HG03064 (cell line): ENCODE results near the gene ACCS.
A peak's percentile ranks its signal among the peaks of the same experiment; 100 is the strongest.

Experiments
- ATAC-seq: cut with Tn5 transposase; IDR thresholded peaks from one replicate; pipeline ENCODE4 v1.9.1; 2021; ENCODE audit warnings: low read depth; ENCODE audit not compliant: unreplicated experiment

ACCS gene

DNA sequence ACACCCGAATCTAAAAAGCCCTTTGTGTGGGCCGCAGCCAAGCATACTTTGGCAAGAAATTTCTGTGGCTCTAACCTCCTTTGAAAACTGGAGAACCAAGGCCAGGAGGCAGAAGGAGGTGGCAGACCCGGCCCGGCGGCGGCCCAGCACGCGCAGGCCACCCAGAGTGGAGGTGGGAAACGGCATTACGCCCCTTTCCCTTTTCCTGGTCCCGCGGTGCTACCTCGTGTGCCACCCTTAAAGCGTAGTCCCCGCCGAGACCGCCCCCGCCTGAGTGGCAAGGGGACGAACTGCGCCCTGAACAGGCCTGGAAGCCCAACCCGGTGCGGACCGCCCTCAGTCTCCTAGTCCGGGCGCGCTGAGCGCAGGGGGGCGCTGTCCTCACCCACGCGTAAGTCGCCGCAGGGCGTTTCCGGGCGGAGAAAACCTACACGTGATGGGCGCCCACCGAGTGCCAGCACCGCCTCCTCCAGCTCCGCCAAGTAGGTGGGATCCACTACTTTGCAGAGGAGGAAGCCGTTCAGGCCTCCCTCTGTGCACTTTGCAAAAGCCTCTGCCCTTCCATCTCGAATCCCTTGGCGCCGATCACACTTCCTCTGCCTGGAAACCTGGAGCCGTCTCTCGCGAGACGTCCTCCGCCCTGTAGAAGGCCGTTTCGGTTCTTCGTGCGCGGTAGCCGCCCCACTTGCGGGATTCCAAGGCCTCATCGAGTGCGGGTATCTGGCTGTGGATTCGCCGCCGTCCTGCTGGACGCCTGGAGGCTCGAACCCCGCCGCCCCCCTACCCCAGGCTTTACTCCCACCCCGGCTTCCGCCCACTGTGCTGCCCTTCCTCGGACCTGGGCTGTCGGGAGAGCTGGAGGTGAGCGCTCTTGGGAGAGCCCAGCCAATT is at the start of gene ACCS:
Gene ACCS, plus strand, starts transcription at position 430 of the 891 bp plus-strand sequence. CDS start 1,358 bp downstream, outside the sequence.
- ATAC-seq: peak; percentile 97

GRCh38 chr11:44016546-44017442 is 49.3 kb upstream of the ACCS start:
- no peak for ATAC-seq

GRCh38 chr11:44017443-44018126 is 48.5 kb upstream of the ACCS start:
- ATAC-seq: no peak

DNA sequence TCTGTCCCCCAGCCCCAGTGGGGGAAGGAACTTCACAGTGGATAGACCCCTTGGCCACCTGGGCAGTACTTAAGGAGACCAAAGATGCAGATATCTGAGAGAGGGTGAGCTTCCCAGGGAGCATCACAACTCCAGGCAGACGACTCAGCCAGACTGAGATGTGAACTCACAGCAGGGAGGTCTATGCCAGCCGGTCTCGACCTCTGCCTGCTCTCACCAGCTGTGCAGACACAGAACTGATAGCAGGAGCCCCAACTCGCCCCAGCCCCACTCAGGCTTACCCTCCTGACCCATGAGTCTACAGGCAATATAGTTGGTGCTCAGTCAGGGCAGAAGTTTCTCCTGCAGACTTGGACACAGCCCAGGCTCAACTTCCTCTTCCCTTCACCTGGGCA is 47.9 kb upstream of the ACCS start:
- ATAC-seq: no peak

DNA sequence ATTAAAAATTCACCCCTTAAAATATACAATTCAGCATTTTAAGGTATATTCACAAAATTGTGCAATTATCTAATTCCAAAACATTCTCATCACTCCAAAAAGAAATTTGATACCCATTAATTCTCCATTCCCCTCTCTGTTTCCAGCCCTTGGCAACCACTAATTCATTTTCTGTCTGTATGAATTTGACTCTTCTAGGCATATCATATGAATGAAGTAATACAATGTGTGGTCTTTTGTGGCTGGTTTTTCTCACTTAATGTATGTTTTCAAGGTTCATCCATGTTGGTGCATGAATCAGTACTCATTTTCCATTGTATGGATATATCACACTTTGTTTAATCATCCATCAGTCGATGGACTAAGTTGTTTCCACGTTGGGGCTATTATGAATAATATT is 47.2 kb upstream of the ACCS start:
- no peak for ATAC-seq

- no peak for ATAC-seq
These were observed 41.1 kb upstream of the ACCS start for GRCh38 chr11:44024977-44025376.

DNA sequence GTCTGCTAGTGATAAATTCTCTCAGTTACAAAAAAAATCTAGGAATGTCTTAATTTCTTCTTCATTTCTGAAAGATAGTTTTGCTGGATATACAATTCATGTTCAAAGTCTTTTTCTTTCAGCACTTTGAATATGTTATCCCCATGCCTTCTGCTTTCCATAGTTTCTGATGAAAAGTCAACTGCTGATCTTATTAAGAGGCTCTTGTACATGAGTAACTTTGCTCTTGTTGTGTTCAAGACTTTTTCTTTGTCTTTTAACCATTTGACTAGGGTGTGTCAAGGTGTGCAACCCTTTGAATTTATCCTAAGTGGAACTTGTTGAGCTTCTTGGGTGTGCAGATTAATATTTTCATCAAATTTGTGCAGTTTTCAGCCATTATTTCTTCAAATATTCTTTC is 40.3 kb upstream of the ACCS start:
- no peak for ATAC-seq

GRCh38 chr11:44028401-44028800 is 37.7 kb upstream of the ACCS start:
- no peak for ATAC-seq

- no peak for ATAC-seq
These were observed 37.1 kb upstream of the ACCS start for GRCh38 chr11:44028816-44029506.

DNA sequence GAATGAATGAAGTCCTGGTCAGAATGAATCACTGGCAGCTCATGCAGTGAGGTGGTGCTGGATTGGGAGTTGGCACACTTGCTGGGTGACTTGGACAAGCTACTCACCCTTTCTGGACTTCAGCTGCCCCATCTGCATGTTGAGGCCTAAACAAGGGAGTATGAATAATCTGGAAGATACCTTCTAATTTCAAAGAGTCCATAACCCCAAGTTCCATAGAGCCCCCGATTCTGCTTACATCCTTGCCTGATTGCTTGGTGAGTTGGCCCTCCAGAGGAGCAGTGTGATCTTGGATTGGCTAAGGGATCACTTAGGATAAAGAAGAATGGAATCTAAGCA is 36.6 kb upstream of the ACCS start:
- ATAC-seq: no peak

- ATAC-seq: no peak
These were observed 35.8 kb upstream of the ACCS start for GRCh38 chr11:44029977-44030911.

- no peak for ATAC-seq
These were observed 35.1 kb upstream of the ACCS start for GRCh38 chr11:44030996-44031395.

GRCh38 chr11:44031549-44031948 is 34.5 kb upstream of the ACCS start:
- ATAC-seq: no peak

GRCh38 chr11:44032299-44033085 is 33.6 kb upstream of the ACCS start:
- no peak for ATAC-seq

GRCh38 chr11:44033411-44033850 is 32.6 kb upstream of the ACCS start:
- no peak for ATAC-seq

GRCh38 chr11:44033856-44034255 is 32.2 kb upstream of the ACCS start:
- ATAC-seq: no peak

DNA sequence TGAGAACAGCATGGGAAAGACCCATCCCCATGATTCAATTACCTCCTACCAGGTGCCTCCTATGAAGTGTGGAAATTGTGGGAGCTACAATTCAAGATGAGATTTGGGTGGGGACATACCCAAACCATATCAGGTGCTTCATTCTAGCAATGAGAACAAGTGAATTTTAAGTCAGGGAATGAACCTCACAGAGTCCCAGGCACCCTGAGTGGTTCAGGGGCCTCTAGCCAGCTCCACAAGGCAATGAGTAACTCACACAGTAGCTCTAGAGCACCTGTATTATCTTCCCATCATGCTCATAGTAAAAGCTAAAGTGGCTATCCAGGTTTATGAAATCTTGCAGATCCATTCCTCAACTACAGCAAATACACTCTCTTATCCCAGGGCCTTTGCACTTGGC is 31.4 kb upstream of the ACCS start:
- no peak for ATAC-seq

GRCh38 chr11:44036811-44037657 is 29.0 kb upstream of the ACCS start:
- no peak for ATAC-seq
